Measurements from ENCODE around the gene XRCC3.

The XRCC3 gene

GRCh38 chr14:103687712-103688111 is 27.5 kb downstream of the XRCC3 start:
- Histone ChIP-seq H3K9me3 (ENCODE audit: control insufficient read depth in 5 of 5, low read length in 5 of 5) (no peaks in the 10 kb centered on the region), H3K4me3 (ENCODE audit: low read depth in 1 of 5, low read length in 5 of 5) (no peak overlapping the region), H3K27me3 (ENCODE audit: control insufficient read depth in 5 of 5, insufficient read depth in 4 of 5, low read length in 5 of 5) (no peaks in the 10 kb centered on the region), H3K4me1 (ENCODE audit: control insufficient read depth in 5 of 5, insufficient read depth in 5 of 5, low read length in 5 of 5) (peaks cover 5 to 48% (median 42%) of the 10 kb centered on the region in 5 donors), H3K9ac (ENCODE audit: low read length in 5 of 5) (no peak overlapping the region), H3K27ac (ENCODE audit: low read depth, low read length) (peak overlapping the region; percentile 16), H3K36me3 (ENCODE audit: control insufficient read depth in 5 of 5, insufficient read depth in 5 of 5, low read length in 5 of 5) (peaks cover 0 to 86% (median 60%) of the 10 kb centered on the region in 5 donors)

- peak overlapping the region in 1 of 5 donors; percentile 16 for H3K9ac ChIP-seq (ENCODE audit: low read length in 5 of 5)
- peaks cover 0 to 85% (median 56%) of the 10 kb centered on the region in 5 donors for H3K36me3 ChIP-seq (ENCODE audit: control insufficient read depth in 5 of 5, insufficient read depth in 5 of 5, low read length in 5 of 5)
- peaks cover 5 to 48% (median 42%) of the 10 kb centered on the region in 5 donors for H3K4me1 ChIP-seq (ENCODE audit: control insufficient read depth in 5 of 5, insufficient read depth in 5 of 5, low read length in 5 of 5)
- H3K27ac ChIP-seq (ENCODE audit: low read depth, low read length), result peak overlapping the region; percentile 48
- no peaks in the 10 kb centered on the region for H3K27me3 ChIP-seq (ENCODE audit: control insufficient read depth in 5 of 5, insufficient read depth in 4 of 5, low read length in 5 of 5)
- H3K9me3 ChIP-seq (ENCODE audit: control insufficient read depth in 5 of 5, low read length in 5 of 5), result no peaks in the 10 kb centered on the region
- H3K4me3 ChIP-seq (ENCODE audit: low read depth in 1 of 5, low read length in 5 of 5), result no peak overlapping the region
These were observed 28.3 kb downstream of the XRCC3 start for GRCh38 chr14:103686831-103687485.

- H3K27me3 ChIP-seq (ENCODE audit: control insufficient read depth in 5 of 5, insufficient read depth in 4 of 5, low read length in 5 of 5), result no peaks in the 10 kb centered on the region
- H3K4me3 ChIP-seq (ENCODE audit: low read depth in 1 of 5, low read length in 5 of 5), result no peak overlapping the region
- H3K9ac ChIP-seq (ENCODE audit: low read length in 5 of 5), result no peak overlapping the region
- H3K4me1 ChIP-seq (ENCODE audit: control insufficient read depth in 5 of 5, insufficient read depth in 5 of 5, low read length in 5 of 5), result peaks cover 5 to 48% (median 42%) of the 10 kb centered on the region in 5 donors
- peaks cover 0 to 94% (median 63%) of the 10 kb centered on the region in 5 donors for H3K36me3 ChIP-seq (ENCODE audit: control insufficient read depth in 5 of 5, insufficient read depth in 5 of 5, low read length in 5 of 5)
- peak overlapping the region; percentile 48 for H3K27ac ChIP-seq (ENCODE audit: low read depth, low read length)
- no peaks in the 10 kb centered on the region for H3K9me3 ChIP-seq (ENCODE audit: control insufficient read depth in 5 of 5, low read length in 5 of 5)
These were observed 29.7 kb downstream of the XRCC3 start for GRCh38 chr14:103685276-103686211.

- H3K4me1 ChIP-seq (ENCODE audit: control insufficient read depth in 5 of 5, insufficient read depth in 5 of 5, low read length in 5 of 5), result peaks cover 5 to 48% (median 41%) of the 10 kb centered on the region in 5 donors
- H3K27ac ChIP-seq (ENCODE audit: low read depth, low read length), result peak overlapping the region; percentile 48
- peaks cover 3 to 94% (median 65%) of the 10 kb centered on the region in 5 donors for H3K36me3 ChIP-seq (ENCODE audit: control insufficient read depth in 5 of 5, insufficient read depth in 5 of 5, low read length in 5 of 5)
- no peaks in the 10 kb centered on the region for H3K9me3 ChIP-seq (ENCODE audit: control insufficient read depth in 5 of 5, low read length in 5 of 5)
- H3K27me3 ChIP-seq (ENCODE audit: control insufficient read depth in 5 of 5, insufficient read depth in 4 of 5, low read length in 5 of 5), result no peaks in the 10 kb centered on the region
- H3K4me3 ChIP-seq (ENCODE audit: low read depth in 1 of 5, low read length in 5 of 5), result no peak overlapping the region
- no peak overlapping the region for H3K9ac ChIP-seq (ENCODE audit: low read length in 5 of 5)
These were observed 30.4 kb downstream of the XRCC3 start for GRCh38 chr14:103684871-103685270.

GRCh38 chr14:103684471-103684870 is 30.8 kb downstream of the XRCC3 start:
- H3K4me1 ChIP-seq (ENCODE audit: control insufficient read depth in 5 of 5, insufficient read depth in 5 of 5, low read length in 5 of 5), result peaks cover 3 to 48% (median 37%) of the 10 kb centered on the region in 5 donors
- peak overlapping the region; percentile 48 for H3K27ac ChIP-seq (ENCODE audit: low read depth, low read length)
- H3K36me3 ChIP-seq (ENCODE audit: control insufficient read depth in 5 of 5, insufficient read depth in 5 of 5, low read length in 5 of 5), result peaks cover 6 to 95% (median 69%) of the 10 kb centered on the region in 5 donors
- no peak overlapping the region for H3K9ac ChIP-seq (ENCODE audit: low read length in 5 of 5)
- H3K27me3 ChIP-seq (ENCODE audit: control insufficient read depth in 5 of 5, insufficient read depth in 4 of 5, low read length in 5 of 5), result no peaks in the 10 kb centered on the region
- no peaks in the 10 kb centered on the region for H3K9me3 ChIP-seq (ENCODE audit: control insufficient read depth in 5 of 5, low read length in 5 of 5)
- no peak overlapping the region for H3K4me3 ChIP-seq (ENCODE audit: low read depth in 1 of 5, low read length in 5 of 5)

GRCh38 chr14:103683139-103683538 is 32.1 kb downstream of the XRCC3 start:
- H3K36me3 ChIP-seq (ENCODE audit: control insufficient read depth in 5 of 5, insufficient read depth in 5 of 5, low read length in 5 of 5), result peaks cover 10 to 96% (median 73%) of the 10 kb centered on the region in 5 donors
- no peak overlapping the region for H3K4me3 ChIP-seq (ENCODE audit: low read depth in 1 of 5, low read length in 5 of 5)
- no peak overlapping the region for H3K27ac ChIP-seq (ENCODE audit: low read depth, low read length)
- H3K9ac ChIP-seq (ENCODE audit: low read length in 5 of 5), result no peak overlapping the region
- H3K9me3 ChIP-seq (ENCODE audit: control insufficient read depth in 5 of 5, low read length in 5 of 5), result no peaks in the 10 kb centered on the region
- no peaks in the 10 kb centered on the region for H3K27me3 ChIP-seq (ENCODE audit: control insufficient read depth in 5 of 5, insufficient read depth in 4 of 5, low read length in 5 of 5)
- peaks cover 2 to 41% (median 36%) of the 10 kb centered on the region in 5 donors for H3K4me1 ChIP-seq (ENCODE audit: control insufficient read depth in 5 of 5, insufficient read depth in 5 of 5, low read length in 5 of 5)

- peaks cover 12 to 99% (median 82%) of the 10 kb centered on the region in 5 donors for H3K36me3 ChIP-seq (ENCODE audit: control insufficient read depth in 5 of 5, insufficient read depth in 5 of 5, low read length in 5 of 5)
These were observed 34.6 kb downstream of the XRCC3 start for GRCh38 chr14:103680491-103681231.

GRCh38 chr14:103679351-103679750 is 35.9 kb downstream of the XRCC3 start:
- H3K27me3 ChIP-seq (ENCODE audit: control insufficient read depth in 5 of 5, insufficient read depth in 4 of 5, low read length in 5 of 5), result no peaks in the 10 kb centered on the region
- no peaks in the 10 kb centered on the region for H3K9me3 ChIP-seq (ENCODE audit: control insufficient read depth in 5 of 5, low read length in 5 of 5)
- peaks cover 0 to 9% (median 5%) of the 10 kb centered on the region in 5 donors for H3K4me1 ChIP-seq (ENCODE audit: control insufficient read depth in 5 of 5, insufficient read depth in 5 of 5, low read length in 5 of 5)
- H3K36me3 ChIP-seq (ENCODE audit: control insufficient read depth in 5 of 5, insufficient read depth in 5 of 5, low read length in 5 of 5), result peaks cover 16 to 99% (median 82%) of the 10 kb centered on the region in 5 donors
- H3K27ac ChIP-seq (ENCODE audit: low read depth, low read length), result no peak overlapping the region
- H3K4me3 ChIP-seq (ENCODE audit: low read depth in 1 of 5, low read length in 5 of 5), result no peak overlapping the region
- H3K9ac ChIP-seq (ENCODE audit: low read length in 5 of 5), result no peak overlapping the region

More at GRCh38 chr14:103680491-103681231, 34.6 kb downstream of the XRCC3 start:
- Histone ChIP-seq H3K27ac (ENCODE audit: low read depth, low read length) (no peak overlapping the region), H3K9me3 (ENCODE audit: control insufficient read depth in 5 of 5, low read length in 5 of 5) (no peaks in the 10 kb centered on the region), H3K4me3 (ENCODE audit: low read depth in 1 of 5, low read length in 5 of 5) (no peak overlapping the region), H3K9ac (ENCODE audit: low read length in 5 of 5) (no peak overlapping the region), H3K4me1 (ENCODE audit: control insufficient read depth in 5 of 5, insufficient read depth in 5 of 5, low read length in 5 of 5) (peaks cover 0 to 21% (median 18%) of the 10 kb centered on the region in 5 donors), H3K27me3 (ENCODE audit: control insufficient read depth in 5 of 5, insufficient read depth in 4 of 5, low read length in 5 of 5) (no peaks in the 10 kb centered on the region)

- H3K27me3 ChIP-seq (ENCODE audit: control insufficient read depth in 5 of 5, insufficient read depth in 4 of 5, low read length in 5 of 5), result no peaks in the 10 kb centered on the region
- H3K4me1 ChIP-seq (ENCODE audit: control insufficient read depth in 5 of 5, insufficient read depth in 5 of 5, low read length in 5 of 5), result peaks cover 0 to 5% (median 0%) of the 10 kb centered on the region in 5 donors
- no peak overlapping the region for H3K4me3 ChIP-seq (ENCODE audit: low read depth in 1 of 5, low read length in 5 of 5)
- peaks cover 35 to 100% (median 88%) of the 10 kb centered on the region in 5 donors for H3K36me3 ChIP-seq (ENCODE audit: control insufficient read depth in 5 of 5, insufficient read depth in 5 of 5, low read length in 5 of 5)
- no peaks in the 10 kb centered on the region for H3K9me3 ChIP-seq (ENCODE audit: control insufficient read depth in 5 of 5, low read length in 5 of 5)
- H3K9ac ChIP-seq (ENCODE audit: low read length in 5 of 5), result no peak overlapping the region
- no peak overlapping the region for H3K27ac ChIP-seq (ENCODE audit: low read depth, low read length)
These were observed 38.2 kb downstream of the XRCC3 start for GRCh38 chr14:103676881-103677675.

Measured in subcutaneous abdominal adipose tissue (tissue), 5 donors.